ENCODE measurements around the gene MAU2.
A peak's percentile ranks its signal among the peaks of the same experiment; 100 is the strongest.

Gene MAU2

GRCh38 chr19:19361075-19361594 is 40.5 kb downstream of the MAU2 start:
- Histone ChIP-seq H3K27me3 (ENCODE audit: control insufficient read depth, insufficient read depth, low read length) (no peaks in the 10 kb centered on the region), H3K79me2 (no peaks in the 10 kb centered on the region), H3K9ac (no peak overlapping the region), H3K4me2 (ENCODE audit: low read length) (no peak overlapping the region), H2AFZ (peak overlapping the region; percentile 38), H3K27ac (peak overlapping the region; percentile 49), H3K36me3 (ENCODE audit: control insufficient read depth, insufficient read depth, low read length) (no peaks in the 10 kb centered on the region), H3K9me3 (ENCODE audit: control insufficient read depth, low read length) (no peaks in the 10 kb centered on the region), H3K4me1 (no peaks in the 10 kb centered on the region), H3K4me3 (ENCODE audit: low read depth, low read length) (no peak overlapping the region)
- TF ChIP-seq CTCF (IDR thresholded peaks at IDR 0.05) = peak; percentile 79

- Histone ChIP-seq H3K36me3 (ENCODE audit: control insufficient read depth, insufficient read depth, low read length) (no peaks in the 10 kb centered on the region), H3K4me1 (peaks cover 7% of the 10 kb centered on the region), H3K27ac (no peak overlapping the region), H2AFZ (no peak overlapping the region), H3K79me2 (no peaks in the 10 kb centered on the region), H3K9me3 (ENCODE audit: control insufficient read depth, low read length) (no peaks in the 10 kb centered on the region), H3K4me3 (ENCODE audit: low read depth, low read length) (no peak overlapping the region), H3K9ac (no peak overlapping the region), H3K27me3 (ENCODE audit: control insufficient read depth, insufficient read depth, low read length) (no peaks in the 10 kb centered on the region), H3K4me2 (ENCODE audit: low read length) (no peak overlapping the region)
- TF ChIP-seq CTCF (IDR thresholded peaks at IDR 0.05) = no peak
These were observed 41.4 kb downstream of the MAU2 start for GRCh38 chr19:19362075-19362474.

DNA sequence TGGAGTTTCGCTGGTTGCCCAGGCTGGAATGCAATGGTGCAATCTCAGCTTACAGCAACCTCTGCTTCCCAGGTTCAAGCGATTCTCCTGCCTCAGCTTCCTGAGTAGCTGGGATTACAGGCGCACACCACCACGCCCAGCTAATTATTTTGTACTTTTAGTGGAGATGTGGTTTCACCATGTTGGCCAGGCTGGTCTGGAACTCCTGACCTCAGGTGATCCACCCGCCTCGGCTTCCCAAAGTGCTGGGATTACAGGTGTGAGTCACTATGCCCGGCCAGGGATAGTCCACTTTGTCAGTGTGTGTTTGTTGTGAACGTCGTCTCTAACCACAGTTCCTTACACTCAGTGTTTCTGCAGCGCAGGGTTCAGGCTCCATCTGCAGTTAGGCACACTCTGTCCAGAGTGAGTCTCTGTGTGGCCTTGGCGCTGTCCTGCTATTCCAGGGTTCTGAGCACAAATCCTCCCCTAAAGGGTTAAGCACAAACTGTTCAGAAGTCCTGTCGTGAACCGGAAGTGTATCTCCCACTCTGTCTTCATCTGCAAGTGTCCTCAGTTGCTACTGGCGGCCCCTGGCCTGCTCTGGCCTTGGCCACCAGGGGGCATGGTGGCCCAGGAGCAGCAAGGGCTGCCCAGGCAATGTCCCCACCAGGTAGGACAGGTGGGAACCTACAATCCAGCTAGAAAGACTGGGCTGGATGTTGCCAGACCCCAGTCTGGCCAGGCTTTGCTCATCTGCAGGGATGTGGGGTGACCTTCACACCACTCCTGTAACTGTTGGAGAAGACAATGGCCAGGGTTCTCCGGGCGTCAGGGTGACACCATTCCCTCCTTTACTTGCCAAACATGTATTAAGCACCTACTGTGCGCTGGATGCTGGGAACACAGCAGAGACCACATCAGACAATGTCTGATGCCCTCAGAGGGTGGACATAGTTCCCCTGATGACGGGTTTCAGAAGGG is 46.1 kb downstream of the MAU2 start:
- Histone ChIP-seq H3K36me3 (ENCODE audit: control insufficient read depth, insufficient read depth, low read length) (no peaks in the 10 kb centered on the region), H3K27me3 (ENCODE audit: control insufficient read depth, insufficient read depth, low read length) (no peaks in the 10 kb centered on the region), H3K4me3 (ENCODE audit: low read depth, low read length) (no peak overlapping the region), H3K79me2 (no peaks in the 10 kb centered on the region), H3K9ac (no peak overlapping the region), H3K27ac (peak overlapping the region; percentile 19), H3K4me1 (peaks cover 8% of the 10 kb centered on the region), H3K4me2 (ENCODE audit: low read length) (no peak overlapping the region), H3K9me3 (ENCODE audit: control insufficient read depth, low read length) (no peaks in the 10 kb centered on the region), H2AFZ (peak overlapping the region; percentile 85)
- TF ChIP-seq CTCF (IDR thresholded peaks at IDR 0.05) = peak; percentile 98

GRCh38 chr19:19368087-19368486 is 47.5 kb downstream of the MAU2 start:
- Histone ChIP-seq H3K4me2 (ENCODE audit: low read length) (no peak overlapping the region), H3K9ac (no peak overlapping the region), H3K4me3 (ENCODE audit: low read depth, low read length) (no peak overlapping the region), H3K4me1 (peaks cover 8% of the 10 kb centered on the region), H3K27ac (no peak overlapping the region), H2AFZ (no peak overlapping the region), H3K9me3 (ENCODE audit: control insufficient read depth, low read length) (no peaks in the 10 kb centered on the region), H3K79me2 (no peaks in the 10 kb centered on the region), H3K36me3 (ENCODE audit: control insufficient read depth, insufficient read depth, low read length) (no peaks in the 10 kb centered on the region), H3K27me3 (ENCODE audit: control insufficient read depth, insufficient read depth, low read length) (no peaks in the 10 kb centered on the region)
- no peak for TF ChIP-seq CTCF (IDR thresholded peaks at IDR 0.05)
